DMS114 treated with DMSO at 0.1 percent for 48 hours (cell line): ENCODE measurements around the gene TMEM165.

Experiments
- DNase-seq: peaks from one replicate; lab custom pipeline; 2025; ENCODE audit not compliant: unreplicated experiment; lab: John Stamatoyannopoulos, UW

The TMEM165 gene

DNA sequence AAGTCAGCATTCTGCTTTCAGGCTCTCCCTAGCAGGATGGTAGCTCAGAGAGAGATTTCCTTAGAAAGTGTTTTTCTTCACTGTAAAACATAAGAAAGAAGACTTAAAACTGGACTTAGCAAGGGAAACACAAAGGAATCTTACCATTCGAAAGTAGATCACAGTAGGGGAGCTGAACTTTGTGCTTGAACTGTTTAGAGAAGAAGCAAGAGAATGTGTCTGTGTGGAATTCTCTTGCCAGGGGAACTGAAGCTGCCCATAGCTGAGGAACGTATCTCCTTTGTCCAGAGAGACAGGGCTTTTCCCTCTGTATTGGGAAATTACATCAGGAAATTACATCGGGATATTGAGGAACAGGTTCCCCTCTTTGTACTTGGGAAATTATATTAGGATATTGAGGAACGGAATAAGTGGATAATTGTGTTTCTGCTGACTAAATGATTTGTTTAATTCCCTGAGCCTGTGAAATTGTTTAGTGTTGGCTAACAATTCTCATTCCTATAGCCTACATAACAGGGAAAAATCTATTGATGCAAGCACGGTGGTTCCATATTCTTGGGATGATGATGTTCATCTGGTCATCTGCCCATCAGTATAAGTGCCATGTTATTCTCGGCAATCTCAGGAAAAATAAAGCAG is 28.6 kb upstream of the TMEM165 start:
- no peak for DNase-seq

DNA sequence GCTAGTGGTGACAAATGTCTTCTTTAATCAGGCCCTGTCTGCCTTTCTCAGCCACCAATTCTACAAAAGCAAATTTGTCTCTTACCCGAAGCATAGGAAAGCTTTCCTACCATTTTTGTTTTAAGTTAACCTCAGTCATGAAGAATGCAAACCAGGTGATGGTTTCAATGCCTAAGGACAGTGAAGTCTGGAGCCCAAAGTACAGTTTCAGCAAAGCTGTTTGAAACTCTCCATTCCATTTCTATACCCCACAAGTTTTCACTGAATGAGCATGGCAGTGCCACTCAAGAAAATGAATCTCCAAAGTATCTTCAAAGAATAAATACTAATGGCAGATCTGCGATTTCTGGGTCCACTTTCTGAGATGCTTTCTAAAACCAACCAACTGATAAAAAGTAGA is 25.8 kb upstream of the TMEM165 start:
- DNase-seq: no peak

DNA sequence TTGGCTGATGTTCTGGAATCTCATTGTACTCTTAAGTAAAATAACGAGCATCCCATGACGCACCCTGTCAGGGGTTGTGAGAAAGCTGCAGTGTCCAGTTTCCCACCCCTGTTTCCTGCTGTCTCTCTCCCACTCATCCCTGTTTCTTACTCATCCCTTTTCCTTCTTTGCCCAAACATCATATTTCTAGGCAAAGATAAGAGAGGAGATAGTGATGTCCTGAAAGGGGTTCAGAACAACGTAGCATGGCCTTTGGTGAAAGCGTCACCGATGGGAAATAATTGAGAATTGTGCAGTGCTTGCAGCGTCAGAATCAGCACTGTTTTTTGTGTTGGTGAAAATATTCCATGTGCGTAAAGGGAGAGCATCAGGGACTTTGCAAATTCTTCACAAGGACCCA is 23.5 kb upstream of the TMEM165 start:
- DNase-seq: no peak

DNA sequence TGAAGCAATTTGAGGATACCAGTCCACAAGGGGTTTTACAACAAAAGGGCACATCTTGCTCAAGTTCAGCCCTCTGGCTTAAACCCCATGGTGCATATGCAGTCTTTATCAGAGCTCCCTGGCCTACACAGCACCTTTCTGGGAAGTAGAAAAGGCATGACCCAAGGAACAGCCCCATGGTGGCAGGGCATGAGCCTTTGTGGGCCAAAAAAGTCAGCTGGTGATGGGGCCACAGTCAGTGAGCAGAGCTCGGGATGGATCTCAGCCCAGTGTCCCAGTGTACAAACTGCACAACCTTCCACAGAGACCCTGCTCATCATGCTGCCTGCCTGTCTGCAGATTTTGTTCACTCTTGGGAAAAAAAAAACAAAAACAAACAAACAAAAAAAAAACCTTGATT is 22.3 kb upstream of the TMEM165 start:
- DNase-seq: no peak

DNA sequence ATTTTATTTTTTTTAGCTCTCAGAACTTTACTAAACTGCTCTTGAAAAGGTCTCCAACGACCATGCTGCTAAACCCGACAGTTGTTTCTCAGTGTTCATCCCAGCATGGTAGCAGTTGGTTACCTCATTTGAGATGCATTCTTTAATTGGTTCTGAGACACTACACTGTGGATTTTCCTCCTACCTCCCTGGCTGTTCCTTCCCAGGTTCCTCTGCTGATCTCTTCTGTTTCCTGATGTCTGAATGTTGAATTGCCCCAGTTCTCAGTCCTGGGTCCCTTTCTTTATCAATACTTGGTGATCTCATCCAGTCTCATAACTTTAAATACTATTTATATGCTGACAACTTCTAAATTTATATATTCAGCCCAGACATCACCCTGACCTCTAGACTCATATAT is 19.1 kb upstream of the TMEM165 start:
- no peak for DNase-seq

DNA sequence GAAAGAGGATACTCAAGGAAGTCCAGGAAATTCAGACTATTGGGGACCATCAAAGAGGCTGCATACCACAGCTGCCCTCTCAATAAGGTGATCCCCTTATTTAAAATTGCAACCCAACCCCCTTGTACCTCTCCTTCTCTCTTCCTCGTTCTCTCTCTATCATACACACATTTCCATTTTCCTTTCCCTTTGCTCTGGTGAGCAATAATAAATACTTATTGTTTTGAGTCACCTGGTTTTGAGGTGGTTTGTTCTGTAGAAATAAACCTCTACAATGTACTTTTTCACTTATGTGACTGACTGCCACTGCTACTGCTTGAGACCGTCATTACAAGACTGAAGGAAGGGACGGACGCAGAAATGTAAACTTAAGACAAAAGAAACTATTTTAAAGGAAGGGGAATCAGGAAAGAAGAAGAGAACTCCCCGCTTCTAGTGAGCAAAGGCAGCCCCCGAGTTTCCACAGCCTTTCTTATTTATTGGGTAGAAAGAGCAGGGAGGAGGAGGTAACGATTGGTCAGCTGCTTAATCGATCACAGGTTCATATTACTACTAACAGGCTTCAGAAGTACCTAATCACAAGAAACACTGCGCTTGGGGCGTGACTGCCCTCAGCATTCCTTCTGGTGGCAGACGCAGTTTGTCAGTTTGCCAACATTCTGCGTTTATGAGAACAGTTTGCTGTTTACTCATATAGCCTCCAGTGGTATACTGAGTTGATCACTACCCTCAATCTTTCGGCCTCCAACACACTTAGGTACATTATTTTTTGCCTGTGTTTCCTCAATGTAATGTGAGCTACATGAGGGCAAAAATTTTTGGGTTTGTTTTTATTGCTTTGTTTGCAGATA is 16.9 kb upstream of the TMEM165 start:
- DNase-seq: no peak

DNA sequence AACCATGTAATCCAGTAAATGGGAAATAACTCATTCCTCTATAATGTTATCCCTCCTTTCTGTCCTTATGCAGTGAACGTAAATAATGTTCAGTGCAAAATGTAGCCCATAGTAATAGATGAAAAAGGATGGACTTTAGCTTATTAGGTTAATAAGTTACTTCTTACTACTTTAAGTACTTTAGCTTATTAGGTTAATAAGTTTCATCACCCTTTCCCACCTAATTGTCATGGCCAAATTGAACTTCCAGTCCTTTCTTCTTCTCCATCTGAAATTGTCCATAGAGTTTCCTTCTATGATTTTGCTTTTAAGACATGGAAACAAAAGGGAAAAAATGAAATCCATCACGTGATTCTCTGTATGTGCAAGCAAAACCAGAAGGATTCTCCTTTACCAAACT is 15.2 kb upstream of the TMEM165 start:
- no peak for DNase-seq

DNA sequence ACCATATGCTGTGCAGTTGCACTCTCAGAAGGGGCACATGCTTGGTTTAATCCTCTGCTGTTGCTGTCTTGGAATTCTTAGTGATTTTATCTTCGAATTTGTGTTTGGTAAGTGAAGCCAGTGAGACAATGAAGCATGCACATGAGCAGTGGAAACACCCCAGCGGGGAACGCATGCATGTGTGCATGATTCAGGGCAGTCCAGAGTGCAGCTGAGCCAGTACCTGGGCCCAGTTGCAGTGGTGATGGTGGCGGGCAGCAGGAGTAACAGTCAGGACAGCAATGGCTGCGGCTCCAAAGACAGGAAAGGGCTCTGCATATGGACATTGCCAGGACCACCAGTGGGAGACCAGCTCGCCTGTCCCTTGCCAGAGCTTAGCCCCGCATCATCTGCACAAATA is 14.3 kb upstream of the TMEM165 start:
- DNase-seq: no peak

DNA sequence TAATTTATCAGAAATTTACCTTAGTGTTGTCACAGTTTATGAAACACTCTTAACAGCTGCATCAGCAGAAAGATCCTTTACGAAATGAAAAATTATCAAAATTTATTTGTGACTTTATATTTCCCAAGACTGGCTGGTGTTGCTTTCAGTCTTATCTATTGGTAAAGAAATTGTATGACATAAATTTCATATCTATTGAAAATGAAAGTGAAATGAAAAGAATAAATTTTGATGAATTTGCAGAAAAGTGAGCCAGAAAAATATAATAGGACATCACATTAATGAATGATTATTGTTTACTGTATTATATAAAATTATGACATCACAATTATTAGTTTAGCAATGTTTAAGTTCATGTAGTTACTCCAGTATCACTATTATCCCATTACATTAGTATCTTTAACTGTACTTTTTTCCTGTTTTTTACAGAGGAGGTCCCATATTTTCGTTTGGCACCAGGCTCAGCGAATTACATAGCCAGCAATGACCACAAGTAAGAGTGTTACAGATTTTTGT is 13.2 kb upstream of the TMEM165 start:
- DNase-seq: no peak

DNA sequence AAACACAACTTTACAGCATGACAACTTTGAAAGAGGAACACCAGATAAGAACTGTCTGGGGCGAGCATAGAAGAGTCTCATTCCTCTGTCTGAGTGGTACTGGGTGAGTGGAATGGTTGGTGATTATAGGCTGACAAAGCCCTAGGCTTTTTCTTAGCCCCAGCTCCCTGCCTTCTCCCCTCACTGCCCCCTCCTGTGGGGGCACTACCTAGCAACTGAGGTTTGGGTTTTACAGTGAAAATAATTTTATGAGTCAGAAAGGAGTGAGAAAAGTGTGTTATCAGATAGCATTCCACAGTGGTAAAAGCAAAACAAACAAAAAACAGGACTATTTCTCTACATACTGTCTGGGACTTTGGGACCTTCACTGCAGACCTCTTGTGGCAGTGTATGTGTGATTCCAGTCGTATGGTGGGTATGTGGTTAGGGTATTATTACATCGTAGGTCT is 10.5 kb upstream of the TMEM165 start:
- DNase-seq: no peak

DNA sequence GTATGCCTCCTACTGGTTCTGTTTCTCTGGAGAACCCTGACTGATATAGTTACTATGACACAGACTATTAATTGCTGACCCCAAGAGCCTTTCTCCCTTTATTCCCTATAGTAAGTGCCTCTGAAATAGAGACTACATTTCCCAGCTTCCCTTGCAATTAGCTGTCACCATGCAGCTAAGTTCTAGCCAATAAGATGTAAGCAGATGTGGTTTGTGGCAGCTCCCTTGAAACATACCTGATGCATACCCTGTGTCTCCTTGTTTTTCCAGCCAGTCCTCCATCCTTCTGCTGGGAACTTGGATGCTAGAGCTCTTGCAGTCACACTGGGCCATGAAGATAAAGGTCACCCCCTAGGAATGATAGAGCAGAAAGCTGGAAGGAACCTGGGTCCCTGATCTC is 9.7 kb upstream of the TMEM165 start:
- DNase-seq: no peak

DNA sequence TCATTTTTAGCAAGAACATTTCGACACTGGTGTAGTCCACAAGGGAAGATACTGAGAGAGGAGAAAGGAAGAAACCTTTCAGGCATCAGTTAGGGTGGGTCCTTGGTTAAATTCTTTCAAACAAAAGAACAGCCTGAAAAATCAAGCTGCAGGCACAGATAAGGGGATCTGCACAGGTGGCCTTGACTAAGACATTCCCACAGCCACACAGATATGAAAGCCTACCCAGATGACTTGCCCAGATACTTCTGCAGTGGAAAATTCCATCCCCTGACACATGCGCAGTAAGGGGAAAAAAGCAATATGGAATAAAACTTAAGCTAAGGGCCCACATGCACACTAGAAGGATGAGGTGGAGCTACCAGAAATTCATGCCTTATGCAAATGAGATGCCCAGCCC is 8.9 kb upstream of the TMEM165 start:
- DNase-seq: no peak

DNA sequence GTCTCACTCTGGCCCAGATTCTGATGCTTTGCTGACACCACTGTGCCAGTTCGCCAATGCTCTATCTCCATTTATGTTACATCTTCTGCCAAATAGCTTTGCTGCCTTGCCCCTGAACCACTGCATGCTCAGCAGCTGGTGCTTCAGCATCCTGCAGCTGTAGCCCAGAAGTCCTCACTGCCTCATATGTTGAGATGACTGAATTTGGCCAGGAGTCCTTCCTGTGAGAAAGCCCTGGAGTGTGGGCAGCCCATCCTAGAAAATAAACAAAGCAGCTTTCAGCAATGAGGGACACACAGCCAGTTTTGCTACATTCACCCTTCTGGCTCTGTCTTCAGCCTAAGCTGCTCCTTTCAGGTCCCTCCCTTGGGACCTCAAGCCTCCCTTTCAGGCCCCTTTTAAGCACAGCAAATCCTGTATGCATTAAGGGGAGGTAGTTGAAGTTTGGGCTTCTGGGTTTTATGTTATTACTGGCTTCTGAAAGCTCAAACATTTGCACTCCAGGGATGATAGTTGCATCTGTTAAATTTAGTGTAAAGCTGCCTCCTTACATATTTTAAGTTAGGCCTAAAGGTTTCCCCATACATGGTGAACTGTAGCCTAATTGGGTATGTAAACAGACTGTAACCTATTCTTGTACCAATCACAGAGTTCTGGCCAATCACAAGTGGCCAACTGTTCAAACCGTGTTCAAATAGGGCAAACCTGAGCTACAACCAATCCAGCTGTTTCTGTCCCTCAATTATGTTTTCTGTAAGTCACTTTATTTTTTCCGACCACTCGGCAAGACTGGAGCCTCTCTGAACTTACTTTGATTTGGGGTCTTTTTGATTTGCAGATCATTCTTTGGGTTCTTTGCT is 2.1 kb upstream of the TMEM165 start:
- no peak for DNase-seq

DNA sequence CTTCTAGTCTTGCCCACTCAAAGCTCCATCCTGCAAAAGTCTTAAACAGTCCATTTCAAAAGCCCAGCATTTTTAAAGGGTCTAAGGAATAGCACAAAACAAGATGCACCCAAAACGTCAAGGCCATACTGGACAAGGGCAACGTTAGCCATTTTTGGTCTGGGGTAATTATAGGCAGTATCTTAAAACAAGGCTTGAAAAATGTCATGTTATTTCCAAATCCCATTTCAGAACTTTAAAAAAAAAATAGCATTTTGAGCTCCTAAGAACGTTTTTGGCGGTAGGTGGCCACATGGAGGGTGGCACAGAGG is 584 bp upstream of the TMEM165 start:
- DNase-seq: no peak

DNA sequence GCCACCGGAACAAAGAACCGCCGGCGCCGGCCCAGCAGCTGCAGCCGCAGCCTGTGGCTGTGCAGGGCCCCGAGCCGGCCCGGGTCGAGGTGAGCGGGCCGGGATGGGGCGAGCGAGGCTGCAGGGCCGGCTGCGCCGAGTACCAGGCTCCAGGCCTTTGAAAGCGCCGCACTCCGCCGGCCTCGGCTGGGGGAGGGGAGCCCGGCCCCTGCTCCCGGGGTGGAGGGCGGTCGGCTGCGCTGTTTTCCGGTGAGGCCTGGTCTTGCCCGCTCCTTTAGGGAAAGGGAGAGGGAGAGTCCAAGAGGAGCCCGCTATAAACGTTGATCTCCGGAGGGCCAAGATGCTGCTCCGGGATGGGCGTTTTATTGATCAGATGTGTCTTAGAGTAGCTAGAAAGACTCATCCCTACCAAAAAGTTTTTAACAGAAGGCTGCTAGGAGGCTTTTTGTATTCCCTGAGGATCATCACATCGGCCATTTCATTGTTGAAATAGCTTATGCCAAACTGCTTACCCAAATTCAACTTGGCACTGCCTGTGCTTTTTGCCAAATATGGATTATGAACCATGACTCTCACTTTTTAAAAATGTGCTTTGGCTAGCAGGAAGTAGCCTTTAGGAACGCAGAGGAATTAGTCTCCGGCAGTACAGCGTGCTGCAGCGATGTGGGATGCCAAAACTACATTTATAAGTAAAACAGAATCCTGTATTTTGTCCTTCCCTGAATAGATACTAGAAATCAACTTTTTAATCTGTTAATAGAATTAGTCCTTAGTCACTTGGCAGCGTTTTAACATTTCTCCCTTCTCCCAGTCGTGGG is 760 bp downstream of the TMEM165 start:
- no peak for DNase-seq

DNA sequence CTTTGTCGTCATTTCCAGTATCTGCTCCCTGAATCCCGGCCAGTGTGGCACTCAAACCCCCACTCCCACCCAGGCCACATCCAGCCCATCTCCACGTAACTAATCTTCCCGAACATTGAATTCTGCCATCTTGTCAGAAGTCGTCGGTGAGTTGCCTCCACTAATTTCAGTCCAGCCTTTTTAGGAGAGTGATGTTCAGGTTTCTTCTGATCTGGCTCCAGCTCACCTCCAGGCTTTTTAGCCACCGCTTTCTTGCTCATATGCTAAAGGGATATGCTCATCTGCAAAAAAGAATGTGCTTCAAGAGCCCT is 1.3 kb downstream of the TMEM165 start:
- no peak for DNase-seq

DNA sequence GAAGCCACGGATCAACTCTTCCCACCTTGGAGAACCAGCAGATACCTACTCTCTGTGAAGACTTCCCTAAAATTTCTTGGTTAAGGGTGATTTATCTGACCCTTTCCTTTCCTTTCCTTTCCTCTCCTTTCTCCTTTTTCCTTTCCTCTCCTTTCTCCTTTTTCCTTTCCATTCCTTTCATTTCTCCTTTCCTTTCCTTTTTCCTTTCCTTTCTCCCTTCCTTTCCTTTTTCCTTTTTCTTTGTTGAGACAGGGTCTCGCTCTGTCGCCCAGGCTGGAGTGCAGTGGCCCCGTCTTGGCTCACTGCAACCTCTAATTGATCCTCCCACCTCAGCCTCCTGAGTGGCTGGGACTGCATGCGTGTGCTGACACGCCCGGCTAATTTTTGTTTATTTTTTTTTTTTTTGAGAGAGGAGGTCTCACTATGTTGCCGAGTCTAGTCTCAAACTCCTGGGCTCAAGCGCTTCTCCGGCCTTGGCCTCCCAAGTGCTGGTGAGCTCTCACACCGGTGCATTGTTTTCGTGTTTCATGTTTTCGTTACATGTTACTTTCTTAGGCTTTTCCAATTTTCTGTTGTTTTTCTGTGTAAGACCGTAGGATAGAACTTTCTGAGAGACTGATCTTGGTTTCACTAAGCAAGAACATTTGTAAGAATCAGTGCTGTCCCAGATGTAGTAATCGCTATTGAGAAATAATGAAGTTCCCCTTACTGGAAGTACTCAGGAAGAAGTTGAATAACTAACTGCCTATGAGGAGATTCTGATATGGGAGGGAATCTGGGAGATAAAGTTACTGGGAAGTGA is 2.0 kb downstream of the TMEM165 start:
- DNase-seq: no peak

DNA sequence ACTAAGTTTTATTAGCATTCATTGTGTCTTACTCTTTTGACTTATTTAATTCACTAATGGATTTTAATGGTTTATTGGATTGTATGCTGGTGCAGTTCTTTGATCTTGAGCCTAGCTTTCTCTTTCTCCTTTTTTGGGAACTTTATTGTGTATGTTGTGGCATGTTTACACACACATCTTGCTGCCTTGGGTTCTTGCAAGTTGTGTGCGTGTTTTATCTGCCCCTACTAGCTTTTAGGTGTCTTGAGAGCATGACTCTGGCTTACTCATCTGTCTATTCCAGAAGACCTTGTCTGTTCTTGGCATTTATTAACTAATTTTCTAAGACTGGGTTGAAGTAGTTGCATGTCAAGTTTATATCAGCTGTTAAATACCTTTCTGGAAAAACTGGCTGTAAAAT is 2.7 kb downstream of the TMEM165 start:
- no peak for DNase-seq

DNA sequence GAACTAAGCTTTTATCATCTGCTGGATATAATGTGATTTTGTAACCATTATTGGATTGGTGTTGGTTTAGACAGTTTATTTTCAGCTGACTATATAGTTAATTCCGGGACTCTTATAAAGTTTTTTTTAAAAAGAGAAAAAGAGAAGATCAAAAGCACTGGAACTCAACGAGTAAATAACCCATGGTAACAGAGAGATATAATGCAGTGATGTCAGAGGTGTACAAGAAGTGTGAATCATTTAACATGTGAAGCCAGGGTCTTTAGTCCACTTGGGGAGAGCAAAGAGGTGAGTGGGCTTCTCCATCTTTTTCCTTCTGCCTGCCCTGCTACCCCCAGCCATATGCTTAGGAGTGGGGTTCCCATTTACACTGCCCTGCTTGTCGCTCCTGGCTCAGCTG is 3.2 kb downstream of the TMEM165 start:
- DNase-seq: no peak

DNA sequence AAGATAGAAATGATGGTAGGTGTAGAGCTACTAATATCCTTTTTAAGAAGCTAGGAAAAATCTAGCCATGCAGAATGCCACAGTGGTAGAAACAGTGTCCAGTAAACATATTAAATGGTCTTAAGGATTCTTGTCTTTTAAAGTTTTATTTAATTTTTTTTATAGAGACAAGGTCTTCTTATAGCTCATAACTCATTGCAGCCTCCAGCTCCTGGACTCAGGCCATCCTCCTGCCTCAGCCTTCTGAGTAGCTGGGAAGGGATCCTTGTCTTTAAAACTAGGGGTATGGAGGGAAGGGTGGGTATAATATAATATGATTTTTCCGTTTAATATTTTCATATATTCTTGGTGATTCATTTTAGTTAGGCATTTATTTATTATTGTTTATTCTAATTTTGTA is 3.8 kb downstream of the TMEM165 start:
- DNase-seq: no peak
